H1 (cell line): Measurements from ENCODE around the gene MFNG. TPM values are rescaled to one million over a fixed set of nuclear protein-coding genes. Genes with fewer than 3 reads are reported as not detected.
A peak's percentile ranks its signal among the peaks of the same experiment; 100 is the strongest.

Experiments used
- CTCF ChIA-PET: fragments of 300-600 bp; sonication (Branson Sonifier 250); formaldehyde crosslinking; loops from one replicate; lab custom pipeline; 2021; ENCODE audit not compliant: partially characterized antibody; lab: Charles Lee
- POLR2A ChIA-PET: fragments of 300-600 bp; sonication (Branson Sonifier 250); formaldehyde crosslinking; loops from one replicate; lab custom pipeline; 2021; ENCODE audit warnings: inconsistent platforms; ENCODE audit not compliant: partially characterized antibody; lab: Charles Lee
- DNase-seq, 2 experiments: peaks; one replicate each; pipeline versions ENCODE4 v3.0.0 to v3.0.0-alpha.2; 2010 to 2022; ENCODE audit warnings: low spot score in 2 of 2, low read depth in 1 of 2, mixed read lengths in 1 of 2
- FAIRE-seq: peaks from 2 replicates; lab custom pipeline; 2011; peaks lifted over from hg19 to GRCh38; lab: Jason Lieb, UNC
- H2AFZ ChIP-seq: 2 replicates; pipeline ENCODE4 v1.8.1; 2012; ENCODE audit warnings: low read length, inconsistent platforms
- H2AK5ac ChIP-seq: 2 replicates; pipeline ENCODE4 v1.6.1; 2013; ENCODE audit warnings: low read depth, low read length
- H2BK120ac ChIP-seq: replicated peaks from 2 replicates; pipeline ENCODE3; 2013; ENCODE audit warnings: low read depth, low read length, inconsistent platforms
- H2BK12ac ChIP-seq: 2 replicates; pipeline ENCODE4 v1.6.1; 2013; ENCODE audit warnings: low read depth, low read length
- H2BK15ac ChIP-seq: 2 replicates; pipeline ENCODE4 v1.6.1; 2013; ENCODE audit warnings: low read length
- H2BK20ac ChIP-seq: 2 replicates; pipeline ENCODE4 v1.6.1; 2013; ENCODE audit warnings: low read length
- H2BK5ac ChIP-seq: 2 replicates; pipeline ENCODE4 v1.6.1; 2013; ENCODE audit warnings: low read depth, low read length
- H3K14ac ChIP-seq: 2 replicates; pipeline ENCODE4 v1.6.1; 2013; ENCODE audit warnings: inconsistent platforms; ENCODE audit not compliant: insufficient read length
- H3K18ac ChIP-seq: 2 replicates; pipeline ENCODE4 v1.6.1; 2013; ENCODE audit warnings: low read length; ENCODE audit errors: extremely low read depth
- H3K23ac ChIP-seq: 2 replicates; pipeline ENCODE4 v1.6.1; 2013; ENCODE audit warnings: inconsistent platforms; ENCODE audit not compliant: insufficient read length
- H3K23me2 ChIP-seq: 2 replicates; pipeline ENCODE4 v1.6.1; 2013; ENCODE audit warnings: low read depth, low read length
- H3K27ac ChIP-seq: 2 replicates; pipeline ENCODE4 v1.6.1; 2011; ENCODE audit warnings: low read depth, low read length, inconsistent platforms
- H3K27me3 ChIP-seq, 4 experiments: replicated peaks in 1 of 4; 1 replicate in 1 of 4; 2 replicates in 3 of 4; pipeline versions ENCODE4 v1.6.1 to v1.8.1; 2011 to 2013; ENCODE audit warnings: low read length in 3 of 4, mild to moderate bottlenecking in 3 of 4, inconsistent platforms in 2 of 4, mixed read lengths in 2 of 4, moderate library complexity in 1 of 4; ENCODE audit not compliant: control insufficient read depth in 3 of 4, insufficient read depth in 3 of 4; ENCODE audit errors: extremely low read depth in 1 of 4
- H3K36me3 ChIP-seq, 4 experiments: 2 replicates each; pipeline versions ENCODE4 v1.6.1 to v1.8.1; 2011 to 2013; ENCODE audit warnings: mild to moderate bottlenecking in 4 of 4, low read length in 3 of 4, moderate library complexity in 2 of 4, control low read depth in 1 of 4, inconsistent platforms in 1 of 4; ENCODE audit not compliant: insufficient read depth in 4 of 4, control insufficient read depth in 2 of 4
- H3K4ac ChIP-seq: replicated peaks from 2 replicates; pipeline ENCODE3; 2013; ENCODE audit warnings: low read length, low read depth, mixed read lengths, inconsistent platforms; ENCODE audit not compliant: insufficient read length
- H3K4me1 ChIP-seq, 4 experiments: replicated peaks in 1 of 4; 1 replicate in 1 of 4; 2 replicates in 3 of 4; pipeline versions ENCODE4 v1.6.1 to v1.8.1; 2011 to 2013; ENCODE audit warnings: low read length in 3 of 4, inconsistent platforms in 2 of 4, mixed read lengths in 1 of 4; ENCODE audit not compliant: insufficient read depth in 4 of 4, control insufficient read depth in 3 of 4
- H3K4me2 ChIP-seq, 2 experiments: 2 replicates each; pipeline versions ENCODE4 v1.6.1 to v1.8.1; 2011 to 2013; ENCODE audit warnings: low read depth in 2 of 2, low read length in 2 of 2, control low read depth in 1 of 2, inconsistent platforms in 1 of 2, mild to moderate bottlenecking in 1 of 2; ENCODE audit not compliant: insufficient read depth in 1 of 2
- H3K4me3 ChIP-seq, 4 experiments: fragments of 200-600, 300-600 bp in 1 of 4; sonication (generic), shearing (Covaris generic), sonication (Bioruptor Twin) in 1 of 4; 2 replicates each; pipeline versions ENCODE4 v1.5.1 to v1.8.1; 2011 to 2016; ENCODE audit warnings: low read length in 4 of 4, low read depth in 3 of 4, control low read depth in 2 of 4, inconsistent platforms in 2 of 4, mild to moderate bottlenecking in 2 of 4, mixed read lengths in 1 of 4, moderate library complexity in 1 of 4; ENCODE audit not compliant: insufficient read depth in 2 of 4; ENCODE audit errors: extremely low read depth in 1 of 4
- H3K56ac ChIP-seq: replicated peaks from 2 replicates; pipeline ENCODE3; 2013; ENCODE audit warnings: low read depth, mild to moderate bottlenecking, mixed read lengths, low read length, inconsistent platforms; ENCODE audit not compliant: insufficient read length
- H3K79me1 ChIP-seq: 2 replicates; pipeline ENCODE4 v1.6.1; 2013; ENCODE audit warnings: low read depth, low read length, control low read depth
- H3K79me2 ChIP-seq, 2 experiments: 2 replicates each; pipeline versions ENCODE4 v1.6.1 to v1.8.1; 2012 to 2013; ENCODE audit warnings: low read length in 2 of 2, mild to moderate bottlenecking in 2 of 2, inconsistent platforms in 1 of 2; ENCODE audit not compliant: insufficient read depth in 2 of 2, control insufficient read depth in 1 of 2
- H3K9ac ChIP-seq, 4 experiments: replicated peaks in 1 of 4; 1 replicate in 1 of 4; 2 replicates in 3 of 4; pipeline versions ENCODE4 v1.6.1 to v1.8.1; 2011 to 2013; ENCODE audit warnings: low read depth in 3 of 4, low read length in 3 of 4, control low read depth in 2 of 4, mild to moderate bottlenecking in 2 of 4, moderate library complexity in 2 of 4, inconsistent platforms in 1 of 4; ENCODE audit errors: extremely low read depth in 1 of 4
- H3K9me3 ChIP-seq, 2 experiments: 2 replicates each; pipeline versions ENCODE4 v1.6.1 to v1.8.1; 2012 to 2013; ENCODE audit warnings: mild to moderate bottlenecking in 2 of 2, moderate library complexity in 2 of 2, control low read depth in 1 of 2, inconsistent platforms in 1 of 2, low read depth in 1 of 2, low read length in 1 of 2, mixed read lengths in 1 of 2; ENCODE audit not compliant: insufficient read depth in 2 of 2
- H4K20me1 ChIP-seq, 2 experiments: replicated peaks in 1 of 2; 2 replicates each; pipeline versions ENCODE3 to v1.8.1; 2011 to 2013; ENCODE audit warnings: inconsistent platforms in 2 of 2, low read length in 2 of 2, mild to moderate bottlenecking in 1 of 2; ENCODE audit not compliant: insufficient read depth in 2 of 2, control insufficient read depth in 1 of 2
- H4K5ac ChIP-seq: 2 replicates; pipeline ENCODE4 v1.6.1; 2013; ENCODE audit warnings: low read length, low read depth, mixed read lengths, inconsistent platforms; ENCODE audit not compliant: insufficient read length
- H4K8ac ChIP-seq: 2 replicates; pipeline ENCODE4 v1.8.0; 2013; ENCODE audit warnings: mild to moderate bottlenecking, moderate library complexity, low read length, inconsistent platforms; ENCODE audit not compliant: insufficient read depth; ENCODE audit errors: extremely low read depth
- H4K91ac ChIP-seq: replicated peaks from 2 replicates; pipeline ENCODE3; 2013; ENCODE audit warnings: low read length, mixed read lengths, inconsistent platforms; ENCODE audit not compliant: insufficient read length
- BRCA1 ChIP-seq: IDR thresholded peaks from 2 replicates; pipeline ENCODE4 v1.6.1; 2012; ENCODE audit warnings: low read depth, low read length, improper control_type of control experiment
- CBX5 ChIP-seq: fragments of 300-800, 300-1000 bp; sonication (generic); IDR thresholded peaks from 2 replicates; pipeline ENCODE4 v1.7.1; 2016; ENCODE audit warnings: antibody characterized with exemption, low read length, low read depth
- CBX8 ChIP-seq: fragments of 300-800, 300-1000 bp; sonication (generic); IDR thresholded peaks from 2 replicates; pipeline ENCODE4 v1.7.1; 2016; ENCODE audit warnings: low read depth, low read length, borderline replicate concordance
- HDAC2 ChIP-seq, 2 experiments: fragments of 300-600 bp in 1 of 2; sonication (generic) in 1 of 2; IDR thresholded peaks; 2 replicates each; pipeline ENCODE4 v1.6.1; 2011 to 2012; ENCODE audit warnings: low read depth in 2 of 2, low read length in 2 of 2, mild to moderate bottlenecking in 2 of 2, moderate library complexity in 2 of 2, borderline replicate concordance in 1 of 2, inconsistent platforms in 1 of 2
- JUN ChIP-seq: IDR thresholded peaks from 2 replicates; pipeline ENCODE4 v1.6.1; 2011; ENCODE audit warnings: low read depth, mild to moderate bottlenecking, improper control_type of control experiment, low read length
- USF2 ChIP-seq: IDR thresholded peaks from 2 replicates; pipeline ENCODE4 v1.6.1; 2011; ENCODE audit warnings: low read length, improper control_type of control experiment
- ZNF274 ChIP-seq: IDR thresholded peaks from 2 replicates; pipeline ENCODE4 v1.7.0; 2012; ENCODE audit warnings: low read length, borderline replicate concordance; ENCODE audit errors: extremely low read depth
- WGBS, 2 experiments: shearing (Covaris generic) in 1 of 2; methylation state at CpG; one replicate each; pipeline versions ENCODE4 v1.1.6 to v1.1.7; 2013 to 2015; ENCODE audit warnings: low lambda C conversion rate in 2 of 2, mixed read lengths in 2 of 2, inconsistent platforms in 1 of 2, low coverage in 1 of 2, missing lambda C conversion rate in 1 of 2; ENCODE audit not compliant: insufficient replicate concordance in 2 of 2, insufficient coverage in 1 of 2, insufficient read length in 1 of 2; ENCODE audit errors: extremely low coverage in 1 of 2, missing lambda C conversion rate in 1 of 2; 5-methylcytosine and 5-hydroxymethylcytosine counted together
- polyA plus RNA-seq, 7 experiments: library from polyadenylated mRNA; depleted of rRNA in 3 of 7; stranded (reverse) in 5 of 7; unstranded in 2 of 7; fragments of >200 nt in 5 of 7; fragments of 200-250 nt in 2 of 7; gene quantifications; 1 replicate in 5 of 7; 2 replicates in 1 of 7; 4 replicates in 1 of 7; pipeline versions ENCODE4 v1.2.1 to v1.2.3, GENCODE V29; 2011 to 2013; ENCODE audit warnings: missing spikeins in 2 of 7, mixed read lengths in 2 of 7
- total RNA-seq: library from RNA; stranded (reverse); fragmentation: NEBNext Ultra II Directional; extraction: Animal tissue kit (Norgen Biotek cat#: 25700); gene quantifications from 2 replicates; pipeline ENCODE4 v1.2.1, GENCODE V29; 2021

Gene MFNG
- total and polyA plus RNA-seq, 2 of the 8 experiments (the other 6 are each of a cell fraction or from before 2014, with no cell fraction given) = 1.7 to 5.5 TPM

- H3K27me3 ChIP-seq = peaks cover 29 to 30% (median 30%) of the 10 kb centered on the region in 4 experiments
- no peak overlapping the region for H2AFZ ChIP-seq
- peak overlapping the region; percentile 46; the same call in 1 of the 2 replicates for H2BK15ac ChIP-seq
- H3K79me1 ChIP-seq = no peaks in the 10 kb centered on the region
- H3K9me3 ChIP-seq = no peaks in the 10 kb centered on the region
- H2BK12ac ChIP-seq = no peak overlapping the region; the same call in 1 of the 2 replicates
- peaks cover 1 to 8% of the 10 kb centered on the region in 2 experiments for H4K20me1 ChIP-seq
- peaks cover 0 to 18% (median 12%) of the 10 kb centered on the region in 4 experiments; a peak in 5 of 7 replicates for H3K4me1 ChIP-seq
- DNase-seq (no peak), FAIRE-seq (no peak)
- H3K23ac ChIP-seq = no peak overlapping the region
- WGBS, 2 experiments = 81% methylated on average over 5 of the region's 6 CpGs; no CpG with 5 or more reads in 1 of the 2 experiments
- no peak overlapping the region for H2BK20ac ChIP-seq
- no peak overlapping the region for H4K91ac ChIP-seq
- no peak overlapping the region for H3K4ac ChIP-seq
- POLR2A ChIA-PET = interaction anchor here (0.6 kb wide), 1 partner anchor 95 kb away, joined by 3 read pairs; no protein-coding TSS in a partner anchor
- no peak overlapping the region for H3K9ac ChIP-seq
- peaks cover 11% of the 10 kb centered on the region; the same call in 1 of the 2 replicates for H3K23me2 ChIP-seq
- no peak overlapping the region for H4K5ac ChIP-seq
- H3K4me2 ChIP-seq = no peak overlapping the region
- no peak overlapping the region for H3K14ac ChIP-seq
- H3K18ac ChIP-seq = no peak overlapping the region
- no peak overlapping the region for H3K56ac ChIP-seq
- H2BK120ac ChIP-seq = no peak overlapping the region
- H2AK5ac ChIP-seq = no peak overlapping the region
- H2BK5ac ChIP-seq = no peak overlapping the region
- H3K27ac ChIP-seq = no peak overlapping the region
- H3K4me3 ChIP-seq = no peak overlapping the region
- H3K36me3 ChIP-seq = no peaks in the 10 kb centered on the region
- no peak overlapping the region for H4K8ac ChIP-seq
- H3K79me2 ChIP-seq = no peaks in the 10 kb centered on the region
- CTCF ChIA-PET = interaction anchor here (0.7 to 5.4 kb wide), 19 partner anchors 7 to 176 kb away, joined by 3 to 116 read pairs (median 6); no protein-coding TSS in a partner anchor
- no peak for TF ChIP-seq USF2
- no peak for TF ChIP-seq HDAC2 (IDR thresholded peaks at IDR 0.05; ENCODE audit: borderline replicate concordance in 1 of 2, low read depth in 2 of 2, low read length in 2 of 2)
- no peak for TF ChIP-seq CBX8
- no peak for TF ChIP-seq ZNF274
- TF ChIP-seq CBX5 = no peak
- no peak for TF ChIP-seq JUN
- TF ChIP-seq BRCA1 = no peak
Observed at GRCh38 chr22:37430941-37431340, 55.2 kb downstream of the MFNG start.
